ENCODE data around the gene ARHGAP22. TPM values are rescaled to one million over a fixed set of nuclear protein-coding genes. Genes with fewer than 3 reads are reported as not detected.

The ARHGAP22 gene
- total RNA-seq, 1 experiment from 2014 or later, result 0.53 TPM

- Histone ChIP-seq H3K4me1 (replicated peaks) (no peaks in the 10 kb centered on the region), H3K27ac (no peak overlapping the region), H3K36me3 (no peaks in the 10 kb centered on the region), H3K9me3 (replicated peaks) (no peaks in the 10 kb centered on the region), H3K27me3 (replicated peaks) (no peaks in the 10 kb centered on the region), H3K4me3 (no peak overlapping the region)
- peak in 1 of 2 experiments; percentile 34 for DNase-seq (ENCODE audit: low read depth in 1 of 2, low spot score in 2 of 2)
Measured at GRCh38 chr10:48478980-48479811, 125.7 kb downstream of the ARHGAP22 start.

- no peaks in the 10 kb centered on the region for H3K36me3 ChIP-seq
- H3K27me3 ChIP-seq (replicated peaks), result no peaks in the 10 kb centered on the region
- H3K9me3 ChIP-seq (replicated peaks), result no peaks in the 10 kb centered on the region
- no peaks in the 10 kb centered on the region for H3K4me1 ChIP-seq (replicated peaks)
- H3K27ac ChIP-seq, result no peak overlapping the region
- peak in 1 of 2 experiments; percentile 16 for DNase-seq (ENCODE audit: low read depth in 1 of 2, low spot score in 2 of 2)
- no peak overlapping the region for H3K4me3 ChIP-seq
Measured at GRCh38 chr10:48478469-48478868, 126.4 kb downstream of the ARHGAP22 start.

GRCh38 chr10:48477616-48478015 is 127.3 kb downstream of the ARHGAP22 start:
- no peaks in the 10 kb centered on the region for H3K36me3 ChIP-seq

GRCh38 chr10:48477141-48477540 is 127.7 kb downstream of the ARHGAP22 start:
- H3K4me1 ChIP-seq (replicated peaks), result no peaks in the 10 kb centered on the region
- no peak overlapping the region for H3K27ac ChIP-seq

More at GRCh38 chr10:48477616-48478015, 127.3 kb downstream of the ARHGAP22 start:
- Histone ChIP-seq H3K4me3 (no peak overlapping the region), H3K27me3 (replicated peaks) (no peaks in the 10 kb centered on the region), H3K27ac (no peak overlapping the region), H3K4me1 (replicated peaks) (no peaks in the 10 kb centered on the region), H3K9me3 (replicated peaks) (no peaks in the 10 kb centered on the region)
- DNase-seq (ENCODE audit: low read depth in 1 of 2, low spot score in 2 of 2), result no peak

GRCh38 chr10:48476279-48476982 is 128.4 kb downstream of the ARHGAP22 start:
- Histone ChIP-seq H3K4me3 (no peak overlapping the region), H3K4me1 (replicated peaks) (no peaks in the 10 kb centered on the region), H3K9me3 (replicated peaks) (no peaks in the 10 kb centered on the region), H3K27ac (no peak overlapping the region), H3K36me3 (no peaks in the 10 kb centered on the region), H3K27me3 (replicated peaks) (no peaks in the 10 kb centered on the region)
- DNase-seq (ENCODE audit: low read depth in 1 of 2, low spot score in 2 of 2), result peak in 1 of 2 experiments; percentile 18

More at GRCh38 chr10:48477141-48477540, 127.7 kb downstream of the ARHGAP22 start:
- Histone ChIP-seq H3K4me3 (no peak overlapping the region), H3K9me3 (replicated peaks) (no peaks in the 10 kb centered on the region), H3K27me3 (replicated peaks) (no peaks in the 10 kb centered on the region), H3K36me3 (no peaks in the 10 kb centered on the region)
- no peak for DNase-seq (ENCODE audit: low read depth in 1 of 2, low spot score in 2 of 2)

- Histone ChIP-seq H3K27me3 (replicated peaks) (no peaks in the 10 kb centered on the region), H3K27ac (no peak overlapping the region), H3K4me1 (replicated peaks) (no peaks in the 10 kb centered on the region), H3K36me3 (no peaks in the 10 kb centered on the region), H3K4me3 (no peak overlapping the region), H3K9me3 (replicated peaks) (no peaks in the 10 kb centered on the region)
- DNase-seq (ENCODE audit: low read depth in 1 of 2, low spot score in 2 of 2), result peak in 1 of 2 experiments; percentile 18
Measured at GRCh38 chr10:48475943-48476278, 129.0 kb downstream of the ARHGAP22 start.

GRCh38 chr10:48474765-48475365 is 130.0 kb downstream of the ARHGAP22 start:
- peak in 1 of 2 experiments; percentile 23 for DNase-seq (ENCODE audit: low read depth in 1 of 2, low spot score in 2 of 2)
- Histone ChIP-seq H3K4me1 (replicated peaks) (no peaks in the 10 kb centered on the region), H3K36me3 (no peaks in the 10 kb centered on the region), H3K4me3 (no peak overlapping the region), H3K27ac (no peak overlapping the region), H3K27me3 (replicated peaks) (no peaks in the 10 kb centered on the region), H3K9me3 (replicated peaks) (no peaks in the 10 kb centered on the region)

- peak in 1 of 2 experiments; percentile 37 for DNase-seq (ENCODE audit: low read depth in 1 of 2, low spot score in 2 of 2)
- Histone ChIP-seq H3K27me3 (replicated peaks) (no peaks in the 10 kb centered on the region), H3K4me1 (replicated peaks) (no peaks in the 10 kb centered on the region), H3K36me3 (no peaks in the 10 kb centered on the region), H3K4me3 (no peak overlapping the region), H3K27ac (no peak overlapping the region), H3K9me3 (replicated peaks) (no peaks in the 10 kb centered on the region)
Measured at GRCh38 chr10:48473704-48474103, 131.2 kb downstream of the ARHGAP22 start.

- H3K4me1 ChIP-seq (replicated peaks), result no peaks in the 10 kb centered on the region
- H3K36me3 ChIP-seq, result no peaks in the 10 kb centered on the region
- H3K4me3 ChIP-seq, result no peak overlapping the region
- no peaks in the 10 kb centered on the region for H3K27me3 ChIP-seq (replicated peaks)
- no peak overlapping the region for H3K27ac ChIP-seq
- H3K9me3 ChIP-seq (replicated peaks), result no peaks in the 10 kb centered on the region
- no peak for DNase-seq (ENCODE audit: low read depth in 1 of 2, low spot score in 2 of 2)
Measured at GRCh38 chr10:48472501-48473069, 132.3 kb downstream of the ARHGAP22 start.

GRCh38 chr10:48470893-48471805 is 133.7 kb downstream of the ARHGAP22 start:
- no peaks in the 10 kb centered on the region for H3K9me3 ChIP-seq (replicated peaks)

GRCh38 chr10:48470115-48470892 is 134.6 kb downstream of the ARHGAP22 start:
- Histone ChIP-seq H3K9me3 (replicated peaks) (no peaks in the 10 kb centered on the region), H3K27me3 (replicated peaks) (no peaks in the 10 kb centered on the region), H3K4me1 (replicated peaks) (no peaks in the 10 kb centered on the region), H3K4me3 (no peak overlapping the region), H3K36me3 (no peaks in the 10 kb centered on the region), H3K27ac (no peak overlapping the region)
- peak in 1 of 2 experiments; percentile 39 for DNase-seq (ENCODE audit: low read depth in 1 of 2, low spot score in 2 of 2)

More at GRCh38 chr10:48470893-48471805, 133.7 kb downstream of the ARHGAP22 start:
- Histone ChIP-seq H3K36me3 (no peaks in the 10 kb centered on the region), H3K4me3 (no peak overlapping the region), H3K27ac (no peak overlapping the region), H3K27me3 (replicated peaks) (no peaks in the 10 kb centered on the region), H3K4me1 (replicated peaks) (no peaks in the 10 kb centered on the region)
- peak in 1 of 2 experiments; percentile 41 for DNase-seq (ENCODE audit: low read depth in 1 of 2, low spot score in 2 of 2)

GRCh38 chr10:48469516-48470020 is 135.3 kb downstream of the ARHGAP22 start:
- DNase-seq (ENCODE audit: low read depth in 1 of 2, low spot score in 2 of 2), result peak in 1 of 2 experiments; percentile 28
- Histone ChIP-seq H3K4me3 (no peak overlapping the region), H3K36me3 (no peaks in the 10 kb centered on the region), H3K27me3 (replicated peaks) (no peaks in the 10 kb centered on the region), H3K9me3 (replicated peaks) (no peaks in the 10 kb centered on the region), H3K4me1 (replicated peaks) (no peaks in the 10 kb centered on the region), H3K27ac (no peak overlapping the region)

Data from SJSA1 (cell line).